ENCODE results near the gene HASPIN.

GRCh38 chr17:3710951-3711383 lies 12.7 kb upstream of the HASPIN start:
- TF ChIP-seq CTCF (IDR thresholded peaks at IDR 0.05), result no peak
- no peak for TF ChIP-seq POLR2A (IDR thresholded peaks at IDR 0.05)
